Bronchial epithelial cell (primary cell): ENCODE data around the gene C8A. TPM values are rescaled to one million over a fixed set of nuclear protein-coding genes. Genes with fewer than 3 reads are reported as not detected.
A peak's percentile ranks its signal among the peaks of the same experiment; 100 is the strongest.

Experiments used
- DNase-seq: peaks from one replicate; pipeline ENCODE4 v3.0.0-alpha.2; 2010; ENCODE audit warnings: low read depth
- FAIRE-seq: peaks from 2 replicates; lab custom pipeline; 2011; peaks lifted over from hg19 to GRCh38; lab: Jason Lieb, UNC
- H3K27me3 ChIP-seq: 2 replicates; pipeline ENCODE4 v1.5.1; 2011; ENCODE audit warnings: low read length; ENCODE audit not compliant: control insufficient read depth, insufficient read depth
- H3K36me3 ChIP-seq: 2 replicates; pipeline ENCODE4 v1.5.1; 2011; ENCODE audit warnings: low read length; ENCODE audit not compliant: control insufficient read depth, insufficient read depth
- H3K4me3 ChIP-seq: 2 replicates; pipeline ENCODE4 v1.5.1; 2011; ENCODE audit warnings: mild to moderate bottlenecking, low read depth, low read length, control low read depth
- CTCF ChIP-seq: IDR thresholded peaks from 2 replicates; pipeline ENCODE4 v1.5.1; 2011; ENCODE audit warnings: mild to moderate bottlenecking, moderate library complexity, low read length, control low read depth, inconsistent platforms; ENCODE audit not compliant: insufficient read depth, severe bottlenecking
- total RNA-seq: library from RNA; depleted of rRNA; stranded (reverse); fragments of >200 nt; gene quantifications from 2 replicates; pipeline ENCODE4 v1.2.1, GENCODE V29; 2014

Gene C8A
- total RNA-seq, 1 donor from 2014 or later: not detected

- no peak for FAIRE-seq
- no peak overlapping the region for H3K4me3 ChIP-seq
- H3K36me3 ChIP-seq: no peaks in the 10 kb centered on the region
- peak; percentile 73 for DNase-seq
- no peak for TF ChIP-seq CTCF
- H3K27me3 ChIP-seq: peaks cover 2% of the 10 kb centered on the region
Measured at GRCh38 chr1:56816909-56817308, 37.7 kb upstream of the C8A start.

- no peak for TF ChIP-seq CTCF
- Histone ChIP-seq H3K4me3 (no peak overlapping the region), H3K27me3 (peaks cover under 1% of the 10 kb centered on the region), H3K36me3 (no peaks in the 10 kb centered on the region)
- FAIRE-seq (no peak), DNase-seq (peak; percentile 23)
Measured at GRCh38 chr1:56817716-56818463, 36.7 kb upstream of the C8A start.

DNA sequence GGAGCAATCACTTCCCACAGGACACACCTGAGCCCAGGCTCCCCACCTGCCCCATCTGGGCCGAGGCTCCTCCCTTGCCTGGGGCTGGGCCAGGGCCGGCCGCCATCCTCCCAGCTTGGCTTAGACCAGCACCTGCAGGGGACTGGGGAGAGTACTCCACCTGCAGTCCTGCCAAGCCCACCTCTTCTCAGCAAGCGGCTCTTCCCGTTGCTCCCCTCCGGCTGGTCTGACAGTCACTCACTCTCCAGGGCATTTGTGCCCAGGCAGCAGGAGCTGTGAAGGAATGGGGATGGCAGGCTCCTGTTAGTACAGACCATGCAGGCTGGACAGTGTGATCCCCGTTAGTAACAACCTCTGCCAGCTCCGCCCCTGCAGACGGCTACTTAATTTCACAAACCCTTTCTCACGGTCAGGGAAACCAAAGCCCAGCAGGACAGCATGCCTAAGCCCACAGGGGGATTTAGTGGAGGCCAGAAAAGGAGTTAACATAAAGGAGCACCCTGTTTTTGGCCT lies 35.2 kb upstream of the C8A start, which contains the start of gene FYB2:
FYB2 (minus strand) TSS at position 18 of the 513 bp plus-strand sequence. CDS start 114 bp downstream, outside the sequence.
- no peaks in the 10 kb centered on the region for H3K36me3 ChIP-seq

GRCh38 chr1:56820755-56821461 lies 33.7 kb upstream of the C8A start:
- no peak for FAIRE-seq
- H3K4me3 ChIP-seq: no peak overlapping the region
- H3K36me3 ChIP-seq: no peaks in the 10 kb centered on the region
- peak; percentile 58 for DNase-seq
- no peaks in the 10 kb centered on the region for H3K27me3 ChIP-seq
- peak; percentile 95 for TF ChIP-seq CTCF

More for the DNA sequence above, 35.2 kb upstream of the C8A start, which contains the start of gene FYB2:
- TF ChIP-seq CTCF: no peak
- FAIRE-seq (no peak), DNase-seq (no peak)
- no peak within 1 kb of the TSS for H3K4me3 ChIP-seq
- no peaks in the 10 kb centered on the region for H3K27me3 ChIP-seq

- peak; percentile 44 for DNase-seq
- no peak overlapping the region for H3K4me3 ChIP-seq
- no peak for TF ChIP-seq CTCF
- no peaks in the 10 kb centered on the region for H3K36me3 ChIP-seq
- FAIRE-seq: no peak
- no peaks in the 10 kb centered on the region for H3K27me3 ChIP-seq
Measured at GRCh38 chr1:56821462-56821797, 33.2 kb upstream of the C8A start.
